Medulla oblongata (tissue), 1 donor: ENCODE data around the gene PLXNA3.

Source experiments
- DNase-seq: peaks from one replicate; pipeline ENCODE4 v3.0.0-alpha.2; 2015; ENCODE audit errors: extremely low spot score

Gene PLXNA3

DNA sequence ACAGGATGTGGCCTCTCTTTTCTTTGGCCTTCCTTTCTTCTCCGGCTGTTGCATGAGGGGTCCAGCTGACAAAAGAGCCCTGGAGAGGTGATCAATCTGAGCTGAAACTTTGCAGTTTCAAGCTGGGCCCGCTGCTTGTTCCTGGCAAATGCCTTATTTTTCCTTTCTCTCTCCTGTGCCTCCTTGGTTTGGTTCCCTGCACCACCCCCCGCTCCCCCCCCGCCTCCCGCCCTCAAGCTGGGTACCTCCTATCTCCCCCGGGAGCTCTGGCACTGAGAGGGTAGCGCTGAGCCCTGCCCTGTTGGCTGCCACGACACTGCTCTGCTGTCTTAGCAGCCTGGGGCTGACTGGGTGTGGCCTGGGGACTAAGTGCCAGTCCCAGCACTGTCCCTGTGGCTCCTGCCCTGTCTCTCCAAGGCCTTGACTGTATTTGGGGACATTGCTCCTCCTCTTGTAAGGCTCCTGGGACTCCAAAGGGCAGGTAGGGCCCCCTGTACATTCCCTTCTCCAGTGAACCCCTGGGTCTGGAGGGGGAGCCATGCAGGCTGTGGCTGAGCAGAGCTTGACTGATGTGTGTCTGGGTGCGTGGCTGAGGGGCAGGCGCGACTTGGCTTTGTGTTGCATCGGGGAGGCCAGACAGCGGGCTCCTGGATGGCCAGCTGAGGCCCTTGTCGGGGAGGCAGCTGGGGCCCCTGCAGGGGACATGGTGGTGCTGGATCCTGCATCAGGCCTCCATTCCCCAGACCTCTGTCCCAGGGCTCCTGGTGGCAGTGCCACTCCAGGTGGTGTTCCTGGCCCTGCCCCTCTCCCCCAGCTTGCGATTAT lies 1.1 kb downstream of the PLXNA3 start:
- DNase-seq, result peak; percentile 37

DNA sequence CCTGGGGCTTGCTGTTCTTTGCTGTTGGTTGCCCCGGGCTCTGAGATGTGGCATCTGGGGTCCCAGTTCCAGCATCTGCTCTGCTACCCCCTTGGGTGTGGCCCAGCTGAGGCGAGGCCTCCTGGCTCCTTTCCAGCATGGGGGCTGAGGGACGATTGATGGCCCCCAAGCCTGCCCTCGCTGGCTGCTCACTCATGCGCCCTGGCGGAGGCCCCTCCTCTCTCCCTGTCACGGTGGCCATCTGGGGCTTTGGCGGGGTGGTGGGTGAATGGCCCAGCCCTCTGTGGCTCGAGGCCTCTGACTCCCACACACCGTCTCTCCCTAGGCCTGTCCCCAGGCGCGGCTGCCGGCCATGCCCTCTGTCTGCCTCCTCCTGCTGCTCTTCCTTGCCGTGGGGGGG lies 1.8 kb downstream of the PLXNA3 start:
- DNase-seq, result no peak

DNA sequence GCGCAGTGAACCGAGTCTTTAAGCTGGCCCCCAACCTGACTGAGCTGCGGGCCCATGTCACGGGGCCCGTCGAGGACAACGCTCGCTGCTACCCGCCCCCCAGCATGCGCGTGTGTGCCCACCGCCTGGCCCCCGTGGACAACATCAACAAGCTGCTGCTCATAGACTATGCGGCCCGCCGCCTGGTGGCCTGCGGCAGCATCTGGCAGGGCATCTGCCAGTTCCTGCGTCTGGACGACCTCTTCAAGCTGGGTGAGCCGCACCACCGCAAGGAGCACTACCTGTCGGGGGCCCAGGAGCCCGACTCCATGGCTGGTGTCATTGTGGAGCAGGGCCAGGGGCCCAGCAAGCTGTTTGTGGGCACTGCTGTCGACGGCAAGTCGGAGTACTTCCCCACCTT lies 2.2 kb downstream of the PLXNA3 start:
- no peak for DNase-seq

DNA sequence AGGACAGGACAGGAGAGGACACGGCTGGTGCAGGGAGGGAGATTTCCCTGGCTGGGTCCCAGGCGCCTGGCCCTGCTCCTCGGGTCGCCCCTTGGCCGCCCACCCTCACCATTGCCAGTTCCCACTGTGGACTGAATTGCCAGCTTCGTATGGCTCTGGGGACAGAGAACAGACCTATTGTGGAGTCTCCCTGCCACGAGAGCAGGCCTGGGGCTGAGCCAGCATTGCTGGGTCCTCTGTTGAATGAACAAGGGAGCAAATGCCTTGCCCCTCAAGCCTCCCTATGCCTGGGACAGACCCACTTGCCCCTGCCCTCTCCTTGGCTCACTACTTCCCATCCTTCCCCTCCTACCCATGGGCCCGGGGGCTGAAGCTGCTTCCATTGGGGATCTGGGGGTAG lies 4.3 kb downstream of the PLXNA3 start:
- peak; percentile 61 for DNase-seq

DNA sequence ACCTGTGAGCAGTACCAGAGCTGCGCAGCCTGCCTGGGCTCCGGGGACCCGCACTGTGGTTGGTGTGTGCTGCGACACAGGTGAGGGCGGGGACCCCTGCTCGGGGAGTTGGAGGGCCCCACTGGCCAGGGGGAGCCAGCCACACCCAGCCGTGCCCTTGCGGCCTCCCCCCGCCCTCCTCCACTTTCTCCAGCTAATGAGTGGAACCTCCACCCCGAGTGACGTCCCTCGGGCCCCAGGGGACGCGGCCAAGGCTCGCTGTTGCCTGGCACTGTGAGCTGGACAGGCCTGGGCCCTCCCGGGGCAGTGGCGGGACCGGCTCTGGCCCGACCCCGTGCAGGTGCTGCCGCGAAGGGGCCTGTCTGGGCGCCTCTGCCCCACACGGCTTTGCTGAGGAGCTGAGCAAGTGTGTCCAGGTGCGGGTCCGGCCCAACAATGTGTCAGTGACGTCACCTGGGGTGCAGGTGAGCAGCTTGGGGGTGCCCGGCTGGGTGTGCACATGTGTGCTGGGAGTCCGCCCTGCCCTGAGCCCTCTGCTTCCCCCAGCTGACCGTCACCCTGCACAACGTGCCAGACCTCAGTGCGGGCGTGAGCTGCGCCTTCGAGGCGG lies 5.6 kb downstream of the PLXNA3 start:
- DNase-seq, result no peak

DNA sequence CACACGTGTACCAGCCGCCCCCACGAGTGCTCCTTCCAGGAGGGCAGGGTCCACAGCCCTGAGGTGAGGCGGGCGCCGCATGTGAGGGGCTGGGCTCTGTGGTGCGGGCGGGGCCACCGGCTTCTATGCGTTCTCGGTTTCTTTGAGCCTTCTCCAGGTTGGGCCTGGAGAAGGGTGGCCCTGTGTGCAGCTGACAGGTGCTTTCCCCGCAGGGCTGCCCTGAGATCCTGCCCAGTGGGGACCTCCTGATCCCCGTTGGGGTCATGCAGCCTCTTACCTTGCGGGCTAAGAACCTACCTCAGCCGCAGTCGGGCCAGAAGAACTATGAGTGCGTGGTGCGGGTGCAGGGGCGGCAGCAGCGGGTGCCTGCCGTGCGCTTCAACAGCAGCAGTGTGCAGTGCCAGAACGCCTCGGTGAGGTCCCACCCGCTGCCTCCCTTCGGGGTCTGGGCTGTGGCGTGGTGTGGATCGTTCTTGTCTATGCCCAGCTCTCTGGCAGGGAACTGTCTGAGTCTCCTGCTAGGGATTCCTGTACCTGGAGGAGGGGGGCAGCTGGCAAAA lies 6.8 kb downstream of the PLXNA3 start:
- DNase-seq, result no peak

DNA sequence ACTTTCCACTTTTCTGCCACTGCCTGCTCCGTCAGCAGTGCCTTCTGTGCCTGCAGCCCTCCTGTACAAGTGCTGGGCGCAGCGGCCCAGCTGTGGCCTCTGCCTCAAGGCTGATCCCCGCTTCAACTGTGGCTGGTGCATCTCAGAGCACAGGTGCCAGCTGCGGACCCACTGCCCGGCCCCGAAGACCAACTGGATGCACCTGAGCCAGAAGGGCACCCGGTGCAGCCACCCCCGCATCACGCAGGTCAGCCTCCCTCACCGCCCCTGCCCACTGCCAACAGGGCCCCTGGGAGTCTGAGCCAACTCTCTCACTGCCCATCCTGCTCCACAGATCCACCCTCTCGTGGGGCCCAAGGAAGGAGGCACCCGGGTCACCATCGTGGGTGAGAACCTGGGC lies 7.5 kb downstream of the PLXNA3 start:
- DNase-seq, result no peak

DNA sequence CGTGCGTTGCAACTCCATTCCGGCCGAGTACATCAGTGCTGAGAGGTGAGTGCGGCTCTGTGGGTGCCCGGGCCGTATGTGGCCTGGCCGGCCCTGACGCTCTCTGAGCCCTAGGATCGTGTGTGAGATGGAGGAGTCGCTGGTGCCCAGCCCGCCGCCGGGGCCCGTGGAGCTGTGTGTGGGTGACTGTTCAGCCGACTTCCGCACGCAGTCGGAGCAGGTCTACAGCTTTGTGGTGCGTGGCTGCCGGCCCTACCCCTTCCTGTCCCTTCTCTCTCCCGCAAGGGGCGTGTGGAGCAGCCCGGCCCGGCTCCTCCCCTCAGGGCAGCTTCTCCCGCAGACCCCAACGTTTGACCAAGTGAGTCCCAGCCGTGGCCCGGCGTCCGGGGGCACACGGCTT lies 8.0 kb downstream of the PLXNA3 start:
- DNase-seq, result no peak

DNA sequence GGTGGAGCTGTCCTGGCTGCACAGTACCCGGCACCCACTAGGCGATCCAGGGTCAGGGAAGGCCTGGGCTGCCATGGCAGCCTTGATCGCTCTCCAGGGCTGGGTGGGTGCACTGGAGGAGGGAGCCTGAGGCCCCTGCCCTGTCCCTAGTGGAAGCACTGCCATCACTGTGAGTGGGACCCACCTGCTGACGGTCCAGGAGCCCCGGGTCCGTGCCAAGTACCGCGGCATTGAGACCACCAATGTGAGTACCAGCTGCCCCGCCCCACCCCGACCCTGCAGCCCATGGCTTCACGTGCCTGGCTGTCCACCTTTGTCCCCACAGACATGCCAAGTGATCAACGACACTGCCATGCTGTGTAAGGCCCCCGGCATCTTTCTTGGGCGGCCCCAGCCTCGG lies 8.8 kb downstream of the PLXNA3 start:
- DNase-seq, result no peak

DNA sequence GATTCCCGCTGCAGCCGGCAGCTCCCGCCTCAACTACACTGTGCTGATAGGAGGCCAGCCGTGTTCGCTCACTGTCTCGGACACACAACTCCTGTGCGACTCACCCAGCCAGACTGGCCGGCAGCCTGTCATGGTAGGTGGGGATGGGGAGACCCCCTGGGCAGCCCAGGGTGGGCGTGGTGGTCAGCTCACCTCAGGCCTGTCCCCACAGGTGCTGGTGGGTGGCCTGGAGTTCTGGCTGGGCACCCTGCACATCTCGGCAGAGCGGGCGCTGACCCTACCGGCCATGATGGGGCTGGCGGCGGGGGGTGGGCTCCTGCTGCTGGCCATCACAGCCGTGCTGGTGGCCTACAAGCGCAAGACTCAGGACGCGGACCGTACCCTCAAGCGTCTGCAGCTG lies 9.5 kb downstream of the PLXNA3 start:
- DNase-seq, result no peak

DNA sequence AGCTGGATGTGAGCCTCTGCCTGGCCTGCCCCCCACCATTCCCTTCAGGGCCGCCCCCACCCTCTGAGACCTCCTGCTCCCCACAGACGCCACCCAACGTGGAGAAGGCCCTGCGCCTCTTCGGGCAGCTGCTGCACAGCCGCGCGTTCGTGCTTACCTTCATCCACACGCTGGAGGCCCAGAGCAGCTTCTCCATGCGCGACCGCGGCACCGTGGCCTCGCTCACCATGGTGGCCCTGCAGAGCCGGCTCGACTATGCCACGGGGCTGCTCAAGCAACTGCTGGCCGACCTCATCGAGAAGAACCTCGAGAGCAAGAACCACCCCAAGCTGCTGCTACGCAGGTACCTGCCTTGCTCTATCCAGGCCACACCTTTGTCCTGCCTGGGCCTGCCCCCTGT lies 10.1 kb downstream of the PLXNA3 start:
- DNase-seq, result no peak

DNA sequence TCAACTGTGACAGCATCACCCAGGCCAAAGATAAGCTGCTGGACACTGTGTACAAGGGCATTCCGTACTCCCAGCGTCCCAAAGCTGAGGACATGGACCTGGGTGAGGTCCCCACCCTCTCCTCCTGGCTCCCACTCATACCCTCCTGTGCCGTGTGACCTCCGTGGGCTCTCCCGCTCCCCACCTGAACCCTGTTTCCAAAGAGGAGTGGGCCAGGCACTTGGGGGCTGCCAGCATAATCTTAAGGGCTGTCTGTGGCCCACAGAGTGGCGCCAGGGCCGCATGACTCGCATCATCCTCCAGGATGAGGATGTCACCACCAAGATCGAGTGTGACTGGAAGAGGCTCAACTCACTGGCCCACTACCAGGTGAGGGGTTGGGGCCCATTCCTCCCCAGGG lies 11.0 kb downstream of the PLXNA3 start:
- DNase-seq, result no peak

DNA sequence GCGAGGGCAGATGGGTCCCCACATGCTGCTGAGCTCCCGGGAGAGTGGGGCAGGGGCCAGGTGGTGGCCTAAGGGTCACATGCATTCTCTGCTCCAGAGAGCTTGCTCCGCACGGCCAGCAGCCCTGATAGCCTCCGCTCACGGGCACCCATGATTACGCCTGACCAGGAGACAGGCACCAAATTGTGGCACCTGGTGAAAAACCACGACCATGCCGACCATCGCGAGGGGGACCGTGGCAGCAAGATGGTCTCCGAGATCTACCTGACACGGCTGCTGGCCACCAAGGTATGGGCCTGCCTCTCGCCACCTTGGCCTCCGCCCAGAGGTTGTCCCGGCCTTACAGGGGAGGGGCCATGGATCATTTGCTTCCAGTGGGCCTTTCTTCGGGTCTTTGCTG lies 11.8 kb downstream of the PLXNA3 start:
- DNase-seq, result no peak

DNA sequence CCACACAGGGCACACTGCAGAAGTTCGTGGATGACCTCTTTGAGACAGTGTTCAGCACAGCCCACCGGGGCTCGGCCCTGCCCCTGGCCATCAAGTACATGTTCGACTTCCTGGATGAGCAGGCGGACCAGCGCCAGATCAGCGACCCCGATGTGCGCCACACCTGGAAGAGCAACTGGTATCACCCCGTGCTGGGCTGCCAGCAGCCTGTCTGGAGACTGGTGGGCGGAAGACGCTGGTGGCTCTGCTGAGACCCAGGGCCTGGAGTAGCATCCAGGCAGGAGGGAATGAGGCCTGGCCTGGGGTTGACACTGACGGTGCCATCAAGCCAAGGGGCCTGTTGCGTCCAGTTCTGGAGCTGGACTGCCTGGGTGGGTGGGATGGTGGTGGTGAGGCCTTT lies 12.4 kb downstream of the PLXNA3 start:
- DNase-seq, result no peak

DNA sequence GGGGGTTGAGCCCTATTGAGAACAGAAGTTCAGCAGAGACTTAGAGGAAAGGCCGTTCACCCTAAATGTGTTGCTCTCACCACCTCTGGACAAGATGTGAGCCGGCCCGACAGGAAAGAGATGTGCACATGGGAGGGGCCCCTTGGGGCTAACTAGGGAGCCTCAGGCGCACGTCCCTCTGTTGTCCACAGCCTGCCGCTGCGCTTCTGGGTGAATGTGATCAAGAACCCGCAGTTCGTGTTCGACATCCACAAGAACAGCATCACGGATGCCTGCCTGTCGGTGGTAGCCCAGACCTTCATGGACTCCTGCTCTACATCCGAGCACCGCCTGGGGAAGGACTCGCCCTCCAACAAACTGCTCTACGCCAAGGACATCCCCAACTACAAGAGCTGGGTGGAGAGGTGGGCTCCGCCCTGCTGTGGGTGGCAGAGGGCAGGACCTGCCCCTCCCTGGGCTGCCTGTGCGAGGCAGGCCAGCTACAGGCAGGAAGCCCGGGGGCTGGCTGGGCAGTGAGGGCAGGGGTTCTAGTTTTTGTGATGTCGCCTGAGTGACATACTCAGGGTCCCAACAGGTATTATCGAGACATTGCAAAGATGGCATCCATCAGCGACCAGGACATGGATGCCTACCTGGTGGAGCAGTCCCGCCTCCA lies 13.0 kb downstream of the PLXNA3 start:
- no peak for DNase-seq

DNA sequence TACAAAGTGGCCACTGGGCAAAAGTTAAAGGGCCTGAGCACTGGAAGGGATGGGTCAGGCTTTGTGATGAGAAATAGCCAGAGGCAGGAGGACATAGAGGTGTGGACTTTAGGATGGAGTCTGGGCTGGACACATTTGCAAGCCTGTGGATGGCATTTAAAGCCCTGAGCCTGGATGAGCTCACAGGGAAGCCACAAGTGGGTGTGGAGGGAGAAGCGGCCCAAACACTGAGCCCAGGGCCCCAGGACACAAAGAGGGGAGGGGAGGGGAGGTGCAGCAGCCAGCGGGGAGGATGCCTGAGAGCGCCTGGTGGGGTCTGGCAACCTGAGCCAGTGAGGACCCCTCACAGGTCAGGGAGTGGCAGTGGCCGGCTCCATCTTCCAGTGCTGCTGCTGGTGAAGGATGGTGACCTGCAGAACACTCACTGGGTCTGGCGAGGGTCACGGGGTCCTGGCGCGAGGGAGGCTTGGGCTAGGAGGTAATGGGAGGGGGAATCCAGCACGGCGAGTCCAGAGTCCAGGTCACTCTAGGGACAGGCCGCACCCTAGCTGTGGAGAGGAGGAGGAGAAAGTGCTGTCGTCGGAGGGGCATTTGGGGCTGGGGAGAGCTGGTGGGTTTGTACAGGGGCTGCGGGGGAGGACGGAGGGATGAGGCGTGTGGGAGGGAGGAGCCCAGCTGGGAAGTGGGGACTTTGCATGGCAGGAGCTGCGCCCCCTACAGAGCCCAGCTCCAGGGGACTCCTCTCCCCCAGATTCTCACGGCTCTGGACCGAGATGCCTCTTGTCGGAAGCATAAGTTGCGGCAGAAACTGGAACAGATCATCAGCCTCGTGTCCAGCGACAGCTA lies 14.0 kb downstream of the PLXNA3 start:
- DNase-seq, result no peak

DNA sequence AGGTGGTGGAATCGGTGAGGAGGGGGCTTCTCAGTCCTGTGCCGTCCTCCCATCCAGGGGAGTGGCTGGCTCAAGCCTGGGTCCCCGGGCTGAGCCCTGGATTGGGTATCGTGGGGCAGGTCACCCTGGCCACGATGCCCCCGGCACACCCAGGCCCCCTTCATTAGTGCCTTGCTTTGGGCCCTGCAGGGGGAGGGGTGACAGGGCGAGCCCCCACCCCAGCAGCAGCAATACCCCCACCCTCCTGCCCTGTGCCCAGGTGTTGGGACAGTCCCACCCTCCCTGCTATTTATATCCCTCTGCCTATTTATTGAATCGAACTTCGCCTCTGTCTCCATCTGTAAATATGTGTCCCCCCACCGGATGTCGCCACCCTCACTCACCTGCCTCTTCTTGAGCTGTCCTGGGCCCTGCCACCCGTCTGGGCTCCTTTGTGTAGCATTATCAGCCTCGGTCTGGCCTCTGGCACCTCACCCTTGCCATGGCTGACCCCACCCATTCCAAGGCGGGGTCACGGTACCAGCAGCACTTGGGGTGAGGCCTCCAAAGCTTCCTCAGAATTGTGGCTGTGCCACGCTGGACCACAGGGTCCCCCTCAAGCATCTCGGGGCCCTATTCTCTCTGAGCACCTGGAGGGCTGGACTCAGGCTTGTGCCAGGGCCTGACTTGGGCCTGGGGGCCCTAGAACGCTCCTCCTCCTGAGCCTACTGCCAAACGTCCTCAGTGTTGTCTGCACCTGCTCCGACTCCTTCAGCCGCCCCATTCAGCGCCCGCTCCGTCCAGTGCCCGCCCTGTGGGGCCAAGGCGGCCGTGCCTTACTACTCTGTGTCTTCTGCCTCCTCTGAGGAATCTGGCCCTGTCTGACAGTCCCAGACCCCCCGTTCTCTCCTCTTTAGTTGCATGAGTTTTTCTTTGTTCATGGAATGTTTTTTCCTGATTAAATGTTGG lies 14.9 kb downstream of the PLXNA3 start:
- no peak for DNase-seq

DNA sequence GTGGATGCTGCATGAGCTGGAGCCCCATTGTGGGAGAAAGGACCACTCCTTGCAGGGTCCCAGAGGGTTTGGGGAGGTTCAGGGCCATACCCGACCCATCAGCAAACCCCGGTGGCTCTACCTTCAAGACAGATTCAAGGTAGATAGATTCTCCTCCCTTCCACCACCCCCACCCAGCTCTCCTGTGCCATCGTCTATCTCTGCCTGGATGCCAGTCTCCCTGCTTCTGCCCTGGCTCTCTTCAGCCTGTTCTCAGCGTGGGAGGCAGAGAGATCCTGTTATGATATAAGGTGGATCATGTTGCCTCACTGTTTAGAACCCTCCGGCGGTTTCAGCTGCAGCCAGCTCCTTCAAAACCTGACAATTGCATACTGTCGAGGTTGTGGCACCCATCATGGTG lies 15.6 kb downstream of the PLXNA3 start:
- no peak for DNase-seq

DNA sequence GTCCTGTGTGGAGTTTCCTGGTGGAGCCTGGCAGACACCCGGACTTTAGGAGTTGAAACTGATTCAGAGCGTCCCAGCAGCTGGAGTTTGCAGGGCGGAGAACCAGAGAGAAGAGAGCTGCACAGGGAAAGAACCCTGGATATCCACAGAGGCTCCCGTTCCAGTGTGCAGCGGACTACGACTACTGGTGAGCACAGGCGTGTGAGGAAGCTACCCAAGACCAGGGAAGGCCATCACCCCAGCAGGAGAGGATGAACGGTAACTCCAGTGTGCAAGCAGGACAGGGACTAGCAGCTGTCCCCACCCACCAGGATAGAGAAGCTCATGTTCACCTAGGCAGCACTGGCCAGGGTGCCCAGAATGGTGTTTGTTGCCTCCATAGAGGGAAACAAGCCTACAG lies 18.7 kb downstream of the PLXNA3 start:
- DNase-seq, result no peak

DNA sequence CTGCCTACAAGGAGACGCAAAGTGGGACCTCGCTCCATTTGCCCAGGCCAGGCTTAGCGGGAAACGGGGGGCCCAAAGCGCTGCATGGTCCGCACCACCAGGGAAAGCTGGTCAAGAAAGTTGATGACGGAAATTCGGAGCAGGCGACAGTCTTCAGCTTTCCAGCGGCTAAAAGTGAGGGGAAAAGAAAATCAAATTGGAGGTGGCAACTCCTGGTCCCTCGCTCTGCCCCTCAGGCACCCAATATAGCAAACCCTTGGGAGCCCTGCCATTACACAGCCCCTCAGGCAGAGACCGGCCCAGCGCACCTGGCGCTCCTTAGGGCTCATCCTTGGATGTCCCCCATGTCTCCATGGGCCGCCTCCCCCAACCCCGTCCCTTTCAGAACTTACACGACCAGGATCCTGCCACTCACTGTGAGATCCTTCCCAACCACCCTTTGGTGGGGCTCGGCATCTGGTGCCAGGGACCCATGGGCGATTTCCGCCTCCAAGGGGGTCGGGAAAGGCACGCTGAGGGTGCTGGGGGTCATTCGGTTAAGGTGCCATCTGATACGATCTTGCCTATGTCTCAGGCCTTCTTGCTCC lies 19.9 kb downstream of the PLXNA3 start:
- DNase-seq, result no peak
